ACC112 (cell line): Measurements from ENCODE around the gene CDH4.

Experiments used
- H2AFZ ChIP-seq: fragments of 200-600 bp; sonication (generic); one replicate; pipeline ENCODE4 v1.6.0; 2017; ENCODE audit warnings: antibody characterized with exemption, low read length; ENCODE audit not compliant: unreplicated experiment
- H3K27ac ChIP-seq: fragments of 200-600 bp; sonication (generic); 2 replicates; pipeline ENCODE4 v1.5.1; 2014; ENCODE audit warnings: low read depth, mild to moderate bottlenecking, antibody characterized with exemption, low read length, moderate library complexity
- H3K27me3 ChIP-seq: fragments of 200-600 bp; sonication (generic); 2 replicates; pipeline ENCODE4 v1.6.1; 2014; ENCODE audit warnings: mild to moderate bottlenecking, antibody characterized with exemption, low read length, moderate library complexity, mixed read lengths; ENCODE audit not compliant: insufficient read depth
- H3K36me3 ChIP-seq: fragments of 200-600 bp; sonication (generic); 2 replicates; pipeline ENCODE4 v1.6.1; 2016; ENCODE audit warnings: mild to moderate bottlenecking, antibody characterized with exemption, low read length, moderate library complexity, mixed read lengths; ENCODE audit not compliant: insufficient read depth
- H3K4me1 ChIP-seq: fragments of 200-600 bp; sonication (generic); one replicate; pipeline ENCODE4 v1.6.1; 2016; ENCODE audit warnings: low read length, mixed read lengths; ENCODE audit not compliant: insufficient read depth, unreplicated experiment, control insufficient read depth
- H3K4me3 ChIP-seq: fragments of 200-600 bp; sonication (generic); 2 replicates; pipeline ENCODE4 v1.5.1; 2014; ENCODE audit warnings: mild to moderate bottlenecking, low read depth, low read length
- H3K79me2 ChIP-seq: fragments of 200-600 bp; sonication (generic); one replicate; pipeline ENCODE4 v1.6.0; 2016; ENCODE audit warnings: low read length; ENCODE audit not compliant: control insufficient read depth, unreplicated experiment, insufficient read depth

CDH4 gene

GRCh38 chr20:61841966-61842365, 589.9 kb downstream of the CDH4 start:
- Histone ChIP-seq H3K36me3 (no peaks in the 10 kb centered on the region), H3K4me3 (no peak overlapping the region), H2AFZ (no peak overlapping the region), H3K27me3 (no peaks in the 10 kb centered on the region), H3K27ac (no peak overlapping the region), H3K4me1 (no peaks in the 10 kb centered on the region), H3K79me2 (no peaks in the 10 kb centered on the region)

- H3K4me1 ChIP-seq: no peaks in the 10 kb centered on the region
These were observed 592.6 kb downstream of the CDH4 start for GRCh38 chr20:61844621-61845020.

GRCh38 chr20:61845233-61845671, 593.2 kb downstream of the CDH4 start:
- Histone ChIP-seq H3K27ac (no peak overlapping the region), H2AFZ (no peak overlapping the region), H3K27me3 (no peaks in the 10 kb centered on the region), H3K79me2 (no peaks in the 10 kb centered on the region), H3K4me3 (no peak overlapping the region), H3K4me1 (no peaks in the 10 kb centered on the region), H3K36me3 (no peaks in the 10 kb centered on the region)

More at GRCh38 chr20:61844621-61845020, 592.6 kb downstream of the CDH4 start:
- Histone ChIP-seq H2AFZ (no peak overlapping the region), H3K79me2 (no peaks in the 10 kb centered on the region), H3K4me3 (no peak overlapping the region), H3K36me3 (no peaks in the 10 kb centered on the region), H3K27ac (no peak overlapping the region), H3K27me3 (no peaks in the 10 kb centered on the region)

GRCh38 chr20:61846074-61846473, 594.0 kb downstream of the CDH4 start:
- H3K27me3 ChIP-seq: peaks cover 5% of the 10 kb centered on the region; the same call in 1 of the 2 replicates
- no peaks in the 10 kb centered on the region for H3K79me2 ChIP-seq
- no peaks in the 10 kb centered on the region for H3K4me1 ChIP-seq
- H3K27ac ChIP-seq: no peak overlapping the region
- no peaks in the 10 kb centered on the region for H3K36me3 ChIP-seq
- no peak overlapping the region for H2AFZ ChIP-seq
- no peak overlapping the region for H3K4me3 ChIP-seq

GRCh38 chr20:61846741-61847419, 594.8 kb downstream of the CDH4 start:
- no peak overlapping the region for H3K4me3 ChIP-seq
- no peak overlapping the region for H3K27ac ChIP-seq
- no peak overlapping the region for H2AFZ ChIP-seq
- H3K36me3 ChIP-seq: no peaks in the 10 kb centered on the region
- peaks cover 8% of the 10 kb centered on the region; the same call in 1 of the 2 replicates for H3K27me3 ChIP-seq
- no peaks in the 10 kb centered on the region for H3K79me2 ChIP-seq
- H3K4me1 ChIP-seq: no peaks in the 10 kb centered on the region

GRCh38 chr20:61847420-61847748, 595.3 kb downstream of the CDH4 start:
- no peaks in the 10 kb centered on the region for H3K36me3 ChIP-seq
- H2AFZ ChIP-seq: no peak overlapping the region
- H3K79me2 ChIP-seq: no peaks in the 10 kb centered on the region
- H3K4me1 ChIP-seq: no peaks in the 10 kb centered on the region
- no peak overlapping the region for H3K27ac ChIP-seq
- peaks cover 8% of the 10 kb centered on the region; the same call in 1 of the 2 replicates for H3K27me3 ChIP-seq
- H3K4me3 ChIP-seq: no peak overlapping the region

GRCh38 chr20:61847986-61848385, 595.9 kb downstream of the CDH4 start:
- Histone ChIP-seq H3K4me1 (no peaks in the 10 kb centered on the region), H3K27me3 (peaks cover 8% of the 10 kb centered on the region; the same call in 1 of the 2 replicates), H2AFZ (no peak overlapping the region), H3K79me2 (no peaks in the 10 kb centered on the region), H3K4me3 (no peak overlapping the region), H3K27ac (no peak overlapping the region), H3K36me3 (no peaks in the 10 kb centered on the region)

- Histone ChIP-seq H3K4me1 (no peaks in the 10 kb centered on the region), H3K36me3 (no peaks in the 10 kb centered on the region), H2AFZ (no peak overlapping the region), H3K79me2 (no peaks in the 10 kb centered on the region), H3K27me3 (peaks cover 8% of the 10 kb centered on the region; the same call in 1 of the 2 replicates), H3K27ac (no peak overlapping the region), H3K4me3 (no peak overlapping the region)
These were observed 596.8 kb downstream of the CDH4 start for GRCh38 chr20:61848851-61849250.

GRCh38 chr20:61849376-61849775, 597.3 kb downstream of the CDH4 start:
- peaks cover 8% of the 10 kb centered on the region; the same call in 1 of the 2 replicates for H3K27me3 ChIP-seq
- no peak overlapping the region for H2AFZ ChIP-seq
- H3K79me2 ChIP-seq: no peaks in the 10 kb centered on the region
- H3K36me3 ChIP-seq: no peaks in the 10 kb centered on the region
- H3K4me3 ChIP-seq: no peak overlapping the region
- no peak overlapping the region for H3K27ac ChIP-seq
- no peaks in the 10 kb centered on the region for H3K4me1 ChIP-seq

GRCh38 chr20:61849822-61850221, 597.8 kb downstream of the CDH4 start:
- H3K4me3 ChIP-seq: no peak overlapping the region
- H3K27me3 ChIP-seq: peaks cover 8% of the 10 kb centered on the region; the same call in 1 of the 2 replicates
- H3K79me2 ChIP-seq: no peaks in the 10 kb centered on the region
- no peak overlapping the region for H2AFZ ChIP-seq
- H3K36me3 ChIP-seq: no peaks in the 10 kb centered on the region
- H3K27ac ChIP-seq: no peak overlapping the region
- H3K4me1 ChIP-seq: no peaks in the 10 kb centered on the region

- Histone ChIP-seq H2AFZ (no peak overlapping the region), H3K4me3 (no peak overlapping the region), H3K79me2 (no peaks in the 10 kb centered on the region), H3K4me1 (no peaks in the 10 kb centered on the region), H3K36me3 (no peaks in the 10 kb centered on the region), H3K27me3 (peaks cover 8% of the 10 kb centered on the region; the same call in 1 of the 2 replicates), H3K27ac (no peak overlapping the region)
These were observed 598.4 kb downstream of the CDH4 start for GRCh38 chr20:61850457-61850856.
